Keratinocyte (primary cell): ENCODE results near the gene TTK. TPM values are rescaled to one million over a fixed set of nuclear protein-coding genes. Genes with fewer than 3 reads are reported as not detected.

ENCODE experiments used
- DNase-seq: peaks from one replicate; pipeline ENCODE4 v3.0.0-alpha.2; 2011; ENCODE audit warnings: low read depth, missing footprints, low spot score
- FAIRE-seq: peaks from 2 replicates; lab custom pipeline; 2011; peaks lifted over from hg19 to GRCh38; lab: Jason Lieb, UNC
- H2AFZ ChIP-seq: 2 replicates; pipeline ENCODE4 v1.6.0; 2012; ENCODE audit warnings: low read length, control low read depth, inconsistent platforms; ENCODE audit not compliant: control insufficient read depth
- H3K27ac ChIP-seq: 2 replicates; pipeline ENCODE4 v1.5.1; 2011; ENCODE audit warnings: low read length; ENCODE audit not compliant: control insufficient read depth, insufficient read depth
- H3K27me3 ChIP-seq: 3 replicates; pipeline ENCODE4 v1.6.0; 2011; ENCODE audit warnings: low read length; ENCODE audit not compliant: control insufficient read depth, insufficient read depth; ENCODE audit errors: extremely low read depth
- H3K36me3 ChIP-seq, 2 experiments: 2 replicates in 1 of 2; 3 replicates in 1 of 2; pipeline ENCODE4 v1.5.1; 2011; ENCODE audit warnings: low read length in 2 of 2, mild to moderate bottlenecking in 1 of 2; ENCODE audit not compliant: control insufficient read depth in 2 of 2, insufficient read depth in 2 of 2; ENCODE audit errors: extremely low read depth in 1 of 2
- H3K4me1 ChIP-seq: 3 replicates; pipeline ENCODE4 v1.5.1; 2011; ENCODE audit warnings: low read length; ENCODE audit not compliant: control insufficient read depth, insufficient read depth; ENCODE audit errors: extremely low read depth
- H3K4me2 ChIP-seq: 3 replicates; pipeline ENCODE4 v1.6.0; 2011; ENCODE audit warnings: low read depth, low read length; ENCODE audit not compliant: control insufficient read depth, insufficient read depth; ENCODE audit errors: extremely low read depth
- H3K4me3 ChIP-seq, 3 experiments: fragments of 200-600 bp in 1 of 3; sonication (generic) in 1 of 3; 2 replicates in 2 of 3; 3 replicates in 1 of 3; pipeline ENCODE4 v1.5.1; 2011 to 2016; ENCODE audit warnings: low read length in 3 of 3, mild to moderate bottlenecking in 3 of 3, control low read depth in 2 of 3, inconsistent platforms in 1 of 3, low read depth in 1 of 3, mixed read lengths in 1 of 3, mixed run types in 1 of 3, moderate library complexity in 1 of 3; ENCODE audit not compliant: control insufficient read depth in 2 of 3, insufficient read depth in 2 of 3; ENCODE audit errors: extremely low read depth in 1 of 3
- H3K79me2 ChIP-seq: 2 replicates; pipeline ENCODE4 v1.6.0; 2012; ENCODE audit warnings: low read length; ENCODE audit not compliant: control insufficient read depth, insufficient read depth
- H3K9ac ChIP-seq: 3 replicates; pipeline ENCODE4 v1.6.0; 2011; ENCODE audit warnings: low read length; ENCODE audit not compliant: control insufficient read depth, insufficient read depth; ENCODE audit errors: extremely low read depth
- H3K9me1 ChIP-seq: 3 replicates; pipeline ENCODE4 v1.6.0; 2011; ENCODE audit warnings: low read length; ENCODE audit not compliant: control insufficient read depth, insufficient read depth; ENCODE audit errors: extremely low read depth
- H3K9me3 ChIP-seq: 2 replicates; pipeline ENCODE4 v1.5.1; 2012; ENCODE audit warnings: low read depth, low read length; ENCODE audit not compliant: control insufficient read depth
- H4K20me1 ChIP-seq: 3 replicates; pipeline ENCODE4 v1.6.0; 2011; ENCODE audit warnings: low read length; ENCODE audit not compliant: control insufficient read depth, insufficient read depth; ENCODE audit errors: extremely low read depth
- CTCF ChIP-seq, 3 experiments: IDR thresholded peaks in 1 of 3; conservative IDR thresholded peaks in 1 of 3; optimal IDR thresholded peaks in 1 of 3; 2 replicates in 2 of 3; 3 replicates in 1 of 3; pipeline versions ENCODE3 to v1.5.1; 2011; ENCODE audit warnings: low read length in 3 of 3, mild to moderate bottlenecking in 3 of 3, moderate library complexity in 2 of 3, control low read depth in 1 of 3, inconsistent platforms in 1 of 3; ENCODE audit not compliant: insufficient read depth in 2 of 3; ENCODE audit errors: extremely low read depth in 1 of 3
- EZH2 ChIP-seq: IDR thresholded peaks from one replicate; pipeline ENCODE4 v1.6.1; 2012; ENCODE audit warnings: inconsistent platforms, mild to moderate bottlenecking, low read length, moderate library complexity
- dilution Hi-C: fragments of 300-500 bp; cut with MboI; formaldehyde crosslinking; loops from one replicate; pipeline ENCODE4 v1.7.0; 2020; ENCODE audit warnings: low sequenced_read_pairs; ENCODE audit not compliant: extremely low pct_ligation_motif_present
- polyA plus RNA-seq, 5 experiments: library from polyadenylated mRNA; depleted of rRNA in 3 of 5; stranded (reverse) in 3 of 5; stranded (forward) in 1 of 5; unstranded in 1 of 5; fragments of >200 nt; gene quantifications; 1 replicate in 1 of 5; 2 replicates in 3 of 5; 3 replicates in 1 of 5; pipeline versions ENCODE4 v1.2.1 to v1.2.3, GENCODE V29; 2011 to 2012; ENCODE audit warnings: missing spikeins in 2 of 5, low read depth in 1 of 5, low replicate concordance in 1 of 5

TTK gene
- polyA plus RNA-seq, 1 donor (not counting 4 experiments of a cell fraction or from before 2014, with no cell fraction given) = 15.3 TPM

- Histone ChIP-seq H4K20me1 (no peaks in the 10 kb centered on the region), H3K4me3 (no peak overlapping the region), H3K79me2 (no peaks in the 10 kb centered on the region), H3K9me3 (no peaks in the 10 kb centered on the region), H3K4me1 (no peaks in the 10 kb centered on the region), H3K27ac (no peak overlapping the region), H2AFZ (no peak overlapping the region), H3K4me2 (no peak overlapping the region), H3K9ac (no peak overlapping the region), H3K9me1 (no peaks in the 10 kb centered on the region), H3K27me3 (no peaks in the 10 kb centered on the region), H3K36me3 (no peaks in the 10 kb centered on the region)
- FAIRE-seq (no peak), DNase-seq (no peak)
- dilution Hi-C loops = no loop called here
- TF ChIP-seq CTCF (optimal IDR thresholded peaks at IDR 0.05 in 1 of 3, IDR thresholded peaks at IDR 0.05 in 1 of 3, conservative IDR thresholded peaks at IDR 0.05 in 1 of 3; ENCODE audit: extremely low read depth in 1 of 3, insufficient read depth in 2 of 3, low read length in 3 of 3) = no peak
- no peak for TF ChIP-seq EZH2
Measured at GRCh38 chr6:80091506-80091905, 87.1 kb downstream of the TTK start.

Other genes starting within 250 kb of the TTK start
- 2.9 to 6.1 TPM (median 4.8 TPM) in 3 replicates for gene ELOVL4, start 57.1 kb upstream of the TTK start, polyA plus RNA-seq
- 13.8 to 20.9 TPM (median 13.9 TPM) in 3 replicates for gene BCKDHB, start 102.0 kb downstream of the TTK start, polyA plus RNA-seq